Measurements from ENCODE around the gene CLGN.

Gene CLGN

GRCh38 chr4:140395668-140396067 is 31.8 kb downstream of the CLGN start:
- no peak for DNase-seq (ENCODE audit: insufficient read length, low spot score)

DNA sequence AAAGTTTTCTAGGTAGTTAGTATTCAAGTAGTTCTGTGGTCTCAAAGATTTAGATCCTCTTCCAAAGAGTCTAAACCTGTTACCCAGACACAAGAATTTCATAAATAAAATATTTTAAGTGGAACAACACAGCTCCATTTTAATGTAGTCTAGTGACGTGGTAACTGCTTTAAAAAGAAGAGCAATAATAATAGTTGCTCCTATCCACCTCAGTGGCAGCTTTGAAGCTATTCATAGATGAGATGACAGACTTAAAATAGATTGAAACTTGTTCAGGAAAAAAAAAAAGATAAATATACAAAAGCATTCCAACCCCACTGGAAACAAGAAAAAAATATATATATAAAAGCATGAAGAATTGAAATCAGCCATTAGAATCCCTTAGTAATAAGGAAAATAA is 39.4 kb downstream of the CLGN start:
- DNase-seq (ENCODE audit: insufficient read length, low spot score) (no peak), FAIRE-seq (no peak)
- TF ChIP-seq TAF1 (IDR thresholded peaks at IDR 0.05; ENCODE audit: low read depth, low read length) (no peak), POLR2A (IDR thresholded peaks at IDR 0.05; ENCODE audit: low read depth, low read length) (no peak), SPI1 (IDR thresholded peaks at IDR 0.05; ENCODE audit: low read depth, low read length) (no peak), POU2F2 (IDR thresholded peaks at IDR 0.05; ENCODE audit: low read depth, low read length) (no peak), PAX5 (IDR thresholded peaks at IDR 0.05; ENCODE audit: insufficient read depth, low read length, severe bottlenecking) (no peak), POLR2AphosphoS5 (IDR thresholded peaks at IDR 0.05; ENCODE audit: low read depth, low read length) (no peak)

More at GRCh38 chr4:140395668-140396067, 31.8 kb downstream of the CLGN start:
- TF ChIP-seq PAX5 (IDR thresholded peaks at IDR 0.05; ENCODE audit: insufficient read depth, low read length, severe bottlenecking) = no peak
- no peak for TF ChIP-seq POLR2A (IDR thresholded peaks at IDR 0.05; ENCODE audit: low read depth, low read length)
- no peak for TF ChIP-seq POLR2AphosphoS5 (IDR thresholded peaks at IDR 0.05; ENCODE audit: low read depth, low read length)
- no peak for TF ChIP-seq SPI1 (IDR thresholded peaks at IDR 0.05; ENCODE audit: low read depth, low read length)
- no peak for TF ChIP-seq POU2F2 (IDR thresholded peaks at IDR 0.05; ENCODE audit: low read depth, low read length)
- no peak for TF ChIP-seq TAF1 (IDR thresholded peaks at IDR 0.05; ENCODE audit: low read depth, low read length)
- FAIRE-seq = no peak

GRCh38 chr4:140382732-140383131 is 44.7 kb downstream of the CLGN start:
- TF ChIP-seq TAF1 (IDR thresholded peaks at IDR 0.05; ENCODE audit: low read depth, low read length) (no peak), SPI1 (IDR thresholded peaks at IDR 0.05; ENCODE audit: low read depth, low read length) (no peak), POLR2AphosphoS5 (IDR thresholded peaks at IDR 0.05; ENCODE audit: low read depth, low read length) (no peak), PAX5 (IDR thresholded peaks at IDR 0.05; ENCODE audit: insufficient read depth, low read length, severe bottlenecking) (no peak), POU2F2 (IDR thresholded peaks at IDR 0.05; ENCODE audit: low read depth, low read length) (no peak), POLR2A (IDR thresholded peaks at IDR 0.05; ENCODE audit: low read depth, low read length) (no peak)
- no peak for DNase-seq (ENCODE audit: insufficient read length, low spot score)
- FAIRE-seq = no peak

DNA sequence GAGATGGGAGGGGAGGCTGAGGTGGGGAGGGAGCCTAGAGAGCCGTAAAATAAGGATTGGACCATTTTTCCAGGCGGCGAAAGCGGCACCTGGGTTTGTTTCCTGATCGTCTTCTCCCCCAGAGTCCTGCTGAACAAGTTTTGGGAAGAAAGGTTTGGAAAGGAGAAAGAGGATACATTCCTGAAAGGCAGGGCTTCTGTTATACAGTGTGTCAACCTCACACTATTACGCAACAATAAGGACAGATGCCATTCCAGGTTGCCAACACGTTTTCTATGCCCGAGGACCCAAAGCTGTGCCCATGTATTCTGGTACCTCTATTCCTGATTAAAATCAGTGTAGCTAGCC is 53.3 kb downstream of the CLGN start:
- TF ChIP-seq POLR2AphosphoS5 (IDR thresholded peaks at IDR 0.05; ENCODE audit: low read depth, low read length) (no peak), TAF1 (IDR thresholded peaks at IDR 0.05; ENCODE audit: low read depth, low read length) (no peak), POLR2A (IDR thresholded peaks at IDR 0.05; ENCODE audit: low read depth, low read length) (no peak), POU2F2 (IDR thresholded peaks at IDR 0.05; ENCODE audit: low read depth, low read length) (no peak), PAX5 (IDR thresholded peaks at IDR 0.05; ENCODE audit: insufficient read depth, low read length, severe bottlenecking) (no peak), SPI1 (IDR thresholded peaks at IDR 0.05; ENCODE audit: low read depth, low read length) (no peak)
- FAIRE-seq = peak; percentile 76
- no peak for DNase-seq (ENCODE audit: insufficient read length, low spot score)

DNA sequence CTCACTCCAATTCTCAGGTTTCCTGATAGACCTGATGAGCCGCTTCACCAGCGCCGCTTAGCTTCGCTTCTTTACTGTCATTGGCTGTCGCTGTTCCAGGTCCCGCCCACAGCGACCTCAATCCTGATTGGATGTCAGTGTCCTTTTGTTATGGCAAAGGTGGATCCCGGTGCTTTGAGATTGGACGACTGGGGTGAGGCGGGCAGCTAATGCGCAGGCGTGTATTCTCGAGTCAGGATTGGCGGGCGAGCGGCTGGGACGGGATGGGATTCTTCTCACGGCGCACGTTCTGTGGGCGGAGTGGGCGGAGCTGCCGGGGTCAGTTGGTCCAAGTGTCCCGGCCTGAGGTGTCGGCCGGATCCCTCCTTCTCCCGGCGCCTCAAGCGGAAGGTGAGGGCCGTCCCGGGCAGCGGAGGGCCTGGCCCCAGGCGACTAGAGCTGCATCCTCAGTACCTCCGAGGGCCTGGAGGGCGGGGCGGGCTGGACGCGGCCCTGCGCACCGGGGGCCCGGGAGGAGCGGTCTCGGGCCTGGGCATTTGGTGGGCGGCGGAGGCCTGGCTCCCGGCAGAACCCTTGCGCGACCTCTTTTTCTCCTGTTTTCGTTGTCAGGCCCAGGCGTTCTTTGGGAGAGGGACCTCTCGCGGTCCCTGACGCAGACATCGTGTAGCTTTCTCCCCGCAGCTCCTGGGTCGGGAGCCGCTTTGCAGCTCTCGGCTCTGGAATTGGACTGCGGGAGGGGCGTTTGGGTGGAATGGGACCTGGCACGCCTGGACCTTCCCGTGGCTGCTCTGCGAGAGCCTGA is 53.9 kb downstream of the CLGN start, which contains the start of gene SCOC:
SCOC (plus strand) TSS at position 319 of the 802 bp plus-strand sequence. CDS start 5,525 bp downstream, outside the sequence.
- TF ChIP-seq SPI1 (IDR thresholded peaks at IDR 0.05; ENCODE audit: low read depth, low read length) (no peak), POU2F2 (IDR thresholded peaks at IDR 0.05; ENCODE audit: low read depth, low read length) (0 out of 2 replicates have a peak, but pooled peaks have one; percentile 9), TAF1 (IDR thresholded peaks at IDR 0.05; ENCODE audit: low read depth, low read length) (peak; percentile 33; the same call in 1 of the 2 replicates), POLR2AphosphoS5 (IDR thresholded peaks at IDR 0.05; ENCODE audit: low read depth, low read length) (peak; percentile 39; the same call in 1 of the 2 replicates), POLR2A (IDR thresholded peaks at IDR 0.05; ENCODE audit: low read depth, low read length) (peak; percentile 50; the same call in 1 of the 2 replicates), PAX5 (IDR thresholded peaks at IDR 0.05; ENCODE audit: insufficient read depth, low read length, severe bottlenecking) (peak; percentile 16)
- DNase-seq (ENCODE audit: insufficient read length, low spot score) (peak; percentile 78), FAIRE-seq (peak; percentile 100)

GRCh38 chr4:140372751-140373327 is 54.6 kb downstream of the CLGN start:
- TF ChIP-seq SPI1 (IDR thresholded peaks at IDR 0.05; ENCODE audit: low read depth, low read length) (peak; percentile 77), POLR2AphosphoS5 (IDR thresholded peaks at IDR 0.05; ENCODE audit: low read depth, low read length) (no peak; the same call in 1 of the 2 replicates), PAX5 (IDR thresholded peaks at IDR 0.05; ENCODE audit: insufficient read depth, low read length, severe bottlenecking) (no peak), TAF1 (IDR thresholded peaks at IDR 0.05; ENCODE audit: low read depth, low read length) (0 out of 2 replicates have a peak, but pooled peaks have one; percentile 29), POLR2A (IDR thresholded peaks at IDR 0.05; ENCODE audit: low read depth, low read length) (no peak; the same call in none of the 2 replicates)
- FAIRE-seq (no peak), DNase-seq (ENCODE audit: insufficient read length, low spot score) (peak; percentile 22)

DNA sequence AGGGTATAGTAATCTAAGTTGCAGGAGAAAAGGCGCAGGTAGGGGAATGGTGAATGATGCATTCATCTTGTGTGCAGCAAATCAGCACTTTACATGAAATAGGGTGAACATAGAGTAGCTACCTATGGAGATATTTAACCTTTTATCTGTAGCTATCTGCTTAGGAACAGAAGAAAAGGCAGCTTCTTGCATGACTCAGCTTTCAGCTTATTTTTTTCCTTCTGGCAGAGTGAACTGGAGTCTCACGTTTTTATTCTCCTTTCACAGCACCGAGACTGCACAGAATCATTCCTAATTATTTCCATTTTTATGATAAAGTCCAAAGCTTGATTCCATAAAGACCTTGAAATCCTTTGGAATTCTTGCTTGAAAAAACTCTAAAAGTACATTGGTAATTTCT is 58.8 kb downstream of the CLGN start:
- no peak for TF ChIP-seq POLR2AphosphoS5 (IDR thresholded peaks at IDR 0.05; ENCODE audit: low read depth, low read length)
- no peak for TF ChIP-seq POLR2A (IDR thresholded peaks at IDR 0.05; ENCODE audit: low read depth, low read length)
- TF ChIP-seq TAF1 (IDR thresholded peaks at IDR 0.05; ENCODE audit: low read depth, low read length) = no peak
- TF ChIP-seq POU2F2 (IDR thresholded peaks at IDR 0.05; ENCODE audit: low read depth, low read length) = no peak
- no peak for TF ChIP-seq PAX5 (IDR thresholded peaks at IDR 0.05; ENCODE audit: insufficient read depth, low read length, severe bottlenecking)
- TF ChIP-seq SPI1 (IDR thresholded peaks at IDR 0.05; ENCODE audit: low read depth, low read length) = no peak
- FAIRE-seq (no peak), DNase-seq (ENCODE audit: insufficient read length, low spot score) (no peak)

DNA sequence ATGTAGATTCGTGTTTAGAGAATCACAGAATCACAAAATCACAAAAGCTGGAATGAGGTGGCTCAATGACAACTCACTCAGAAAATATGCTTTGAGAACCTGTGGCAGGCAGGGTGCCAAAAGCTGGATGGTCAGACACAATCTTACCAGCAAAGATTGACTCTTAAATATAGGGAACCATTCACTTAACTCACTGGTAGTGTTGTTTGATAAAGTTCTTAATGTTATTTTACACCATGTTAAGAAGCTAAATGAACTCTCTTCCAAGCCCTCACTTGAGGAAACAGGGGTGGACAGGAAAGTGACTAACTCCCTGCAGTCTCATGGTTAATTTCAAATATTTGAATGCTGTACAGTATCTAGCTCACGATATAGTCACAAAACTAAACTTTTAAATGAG is 59.7 kb downstream of the CLGN start:
- FAIRE-seq (no peak), DNase-seq (ENCODE audit: insufficient read length, low spot score) (no peak)
- no peak for TF ChIP-seq PAX5 (IDR thresholded peaks at IDR 0.05; ENCODE audit: insufficient read depth, low read length, severe bottlenecking)
- TF ChIP-seq POLR2A (IDR thresholded peaks at IDR 0.05; ENCODE audit: low read depth, low read length) = no peak
- TF ChIP-seq POU2F2 (IDR thresholded peaks at IDR 0.05; ENCODE audit: low read depth, low read length) = no peak
- no peak for TF ChIP-seq POLR2AphosphoS5 (IDR thresholded peaks at IDR 0.05; ENCODE audit: low read depth, low read length)
- no peak for TF ChIP-seq SPI1 (IDR thresholded peaks at IDR 0.05; ENCODE audit: low read depth, low read length)

- FAIRE-seq (no peak), DNase-seq (ENCODE audit: insufficient read length, low spot score) (no peak)
- no peak for TF ChIP-seq SPI1 (IDR thresholded peaks at IDR 0.05; ENCODE audit: low read depth, low read length)
- no peak for TF ChIP-seq POLR2A (IDR thresholded peaks at IDR 0.05; ENCODE audit: low read depth, low read length)
- TF ChIP-seq POLR2AphosphoS5 (IDR thresholded peaks at IDR 0.05; ENCODE audit: low read depth, low read length) = no peak
- TF ChIP-seq TAF1 (IDR thresholded peaks at IDR 0.05; ENCODE audit: low read depth, low read length) = no peak
- TF ChIP-seq PAX5 (IDR thresholded peaks at IDR 0.05; ENCODE audit: insufficient read depth, low read length, severe bottlenecking) = no peak
- TF ChIP-seq POU2F2 (IDR thresholded peaks at IDR 0.05; ENCODE audit: low read depth, low read length) = no peak
Observed at GRCh38 chr4:140363558-140363957, 63.9 kb downstream of the CLGN start.

Measured in GM12891 (cell line).